HUES64 (cell line): ENCODE data around the gene SLC25A30. TPM values are rescaled to one million over a fixed set of nuclear protein-coding genes. Genes with fewer than 3 reads are reported as not detected.

Experiments
- H3K27ac ChIP-seq: 2 replicates; pipeline ENCODE4 v1.7.0; 2013; ENCODE audit warnings: low read depth, low read length, inconsistent platforms
- H3K27me3 ChIP-seq: 2 replicates; pipeline ENCODE4 v1.6.1; 2013; ENCODE audit warnings: mild to moderate bottlenecking, low read length; ENCODE audit not compliant: insufficient read depth
- H3K36me3 ChIP-seq: 2 replicates; pipeline ENCODE4 v1.6.1; 2013; ENCODE audit warnings: mild to moderate bottlenecking, low read length; ENCODE audit not compliant: insufficient read depth
- H3K4me1 ChIP-seq: 2 replicates; pipeline ENCODE4 v1.6.1; 2013; ENCODE audit warnings: mild to moderate bottlenecking, low read length, moderate library complexity; ENCODE audit not compliant: insufficient read depth
- H3K4me3 ChIP-seq: 2 replicates; pipeline ENCODE4 v1.5.1; 2013; ENCODE audit warnings: mild to moderate bottlenecking, low read length, moderate library complexity
- H3K9ac ChIP-seq: 2 replicates; pipeline ENCODE4 v1.6.1; 2013; ENCODE audit warnings: mild to moderate bottlenecking, low read depth, low read length
- H3K9me3 ChIP-seq: 2 replicates; pipeline ENCODE4 v1.6.1; 2013; ENCODE audit warnings: low read depth, low read length; ENCODE audit not compliant: insufficient read depth
- WGBS: fragments of 150-250, 120-280 bp; methylation state at CpG from one replicate; pipeline ENCODE4 v1.1.7; 2013; ENCODE audit warnings: missing lambda C conversion rate; 5-methylcytosine and 5-hydroxymethylcytosine counted together
- polyA plus RNA-seq, 2 experiments: library from polyadenylated mRNA; stranded (reverse); fragments of 50-300 nt; gene quantifications; one replicate each; pipeline ENCODE4 v1.2.3, GENCODE V29; 2013

SLC25A30 gene, protein sequence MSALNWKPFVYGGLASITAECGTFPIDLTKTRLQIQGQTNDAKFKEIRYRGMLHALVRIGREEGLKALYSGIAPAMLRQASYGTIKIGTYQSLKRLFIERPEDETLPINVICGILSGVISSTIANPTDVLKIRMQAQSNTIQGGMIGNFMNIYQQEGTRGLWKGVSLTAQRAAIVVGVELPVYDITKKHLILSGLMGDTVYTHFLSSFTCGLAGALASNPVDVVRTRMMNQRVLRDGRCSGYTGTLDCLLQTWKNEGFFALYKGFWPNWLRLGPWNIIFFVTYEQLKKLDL
- 2.5 TPM for polyA plus RNA-seq (2013, experiment 1 of 2)
- polyA plus RNA-seq (2013, experiment 2 of 2): 3.6 TPM

DNA sequence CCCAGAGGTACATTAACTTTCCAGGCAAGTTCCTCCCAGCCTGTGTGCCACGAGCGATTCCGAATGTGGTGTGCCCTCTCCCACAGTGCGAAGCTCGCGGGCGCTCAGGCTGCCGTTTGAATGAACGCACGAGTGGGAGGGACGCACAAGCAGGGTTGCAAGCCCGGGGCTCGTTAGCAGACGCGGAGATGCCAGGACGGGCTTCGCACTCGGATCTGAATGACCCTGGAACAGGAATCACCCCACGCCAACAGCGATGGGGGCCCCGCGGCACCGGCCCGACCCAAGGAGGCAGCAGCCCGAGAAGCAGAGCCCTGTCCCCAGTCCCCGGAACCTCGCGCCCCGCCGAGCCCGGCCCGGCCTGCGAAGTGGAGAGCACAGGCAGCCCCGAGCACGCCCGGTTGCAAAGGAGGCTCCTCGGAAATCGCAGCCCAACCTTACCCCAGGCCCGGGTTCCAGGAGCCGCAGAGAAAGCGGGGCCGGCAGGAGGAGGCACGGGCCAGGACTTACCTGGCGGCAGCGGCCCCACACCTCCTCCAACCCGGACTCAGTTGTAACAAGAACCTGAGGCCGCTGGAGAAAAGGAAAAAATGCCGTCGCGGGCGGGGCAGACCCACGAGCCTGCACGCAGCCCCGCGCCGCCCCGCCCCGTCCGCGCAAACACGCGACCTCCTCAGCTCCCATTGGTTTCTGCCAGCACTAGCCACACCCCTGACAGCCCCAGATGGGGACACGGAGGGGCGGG, at the start of gene SLC25A30:
Gene SLC25A30 (minus strand): TSS at position 584 of the 745 bp plus-strand sequence. CDS start 6,948 bp downstream, outside the sequence.
- under 1% methylated on average over 64 of the region's 64 CpGs for WGBS
- H3K9me3 ChIP-seq: no peaks in the 10 kb centered on the region

DNA sequence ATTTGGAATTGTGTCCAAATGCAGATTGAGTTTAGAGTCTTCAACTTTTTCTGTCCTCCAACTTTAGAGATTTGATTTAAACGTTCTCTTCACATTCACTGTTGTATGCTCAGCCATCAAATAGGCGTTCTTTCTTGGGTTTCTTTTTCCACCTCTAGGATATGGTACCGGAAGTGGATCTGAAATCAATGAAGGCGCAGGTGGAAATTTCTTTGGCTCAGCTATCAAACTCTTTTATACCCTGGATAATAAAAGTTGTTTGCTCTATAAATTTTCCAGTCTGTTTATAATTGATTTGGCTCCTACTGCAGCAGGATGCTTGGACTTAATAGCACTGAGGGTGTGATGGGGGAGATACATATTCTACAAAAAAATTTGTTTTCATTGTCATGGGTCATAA, 48.2 kb upstream of the SLC25A30 start:
- Histone ChIP-seq H3K36me3 (peaks cover 4% of the 10 kb centered on the region; the same call in 1 of the 2 replicates), H3K9me3 (no peaks in the 10 kb centered on the region), H3K4me3 (peak overlapping the region; percentile 92; the same call in 1 of the 2 replicates), H3K9ac (no peak overlapping the region), H3K27me3 (peaks cover 12% of the 10 kb centered on the region; the same call in 1 of the 2 replicates), H3K4me1 (no peaks in the 10 kb centered on the region), H3K27ac (no peak overlapping the region)
- WGBS: 94% methylated on average over 3 of the region's 4 CpGs

More for the DNA sequence above, at the start of gene SLC25A30:
- Histone ChIP-seq H3K4me1 (no peaks in the 10 kb centered on the region), H3K4me3 (peak within 1 kb of the TSS; percentile 90), H3K27me3 (peaks cover 15% of the 10 kb centered on the region), H3K36me3 (no peaks in the 10 kb centered on the region), H3K27ac (peak within 1 kb of the TSS; percentile 16; the same call in 1 of the 2 replicates), H3K9ac (peak within 1 kb of the TSS; percentile 68)

DNA sequence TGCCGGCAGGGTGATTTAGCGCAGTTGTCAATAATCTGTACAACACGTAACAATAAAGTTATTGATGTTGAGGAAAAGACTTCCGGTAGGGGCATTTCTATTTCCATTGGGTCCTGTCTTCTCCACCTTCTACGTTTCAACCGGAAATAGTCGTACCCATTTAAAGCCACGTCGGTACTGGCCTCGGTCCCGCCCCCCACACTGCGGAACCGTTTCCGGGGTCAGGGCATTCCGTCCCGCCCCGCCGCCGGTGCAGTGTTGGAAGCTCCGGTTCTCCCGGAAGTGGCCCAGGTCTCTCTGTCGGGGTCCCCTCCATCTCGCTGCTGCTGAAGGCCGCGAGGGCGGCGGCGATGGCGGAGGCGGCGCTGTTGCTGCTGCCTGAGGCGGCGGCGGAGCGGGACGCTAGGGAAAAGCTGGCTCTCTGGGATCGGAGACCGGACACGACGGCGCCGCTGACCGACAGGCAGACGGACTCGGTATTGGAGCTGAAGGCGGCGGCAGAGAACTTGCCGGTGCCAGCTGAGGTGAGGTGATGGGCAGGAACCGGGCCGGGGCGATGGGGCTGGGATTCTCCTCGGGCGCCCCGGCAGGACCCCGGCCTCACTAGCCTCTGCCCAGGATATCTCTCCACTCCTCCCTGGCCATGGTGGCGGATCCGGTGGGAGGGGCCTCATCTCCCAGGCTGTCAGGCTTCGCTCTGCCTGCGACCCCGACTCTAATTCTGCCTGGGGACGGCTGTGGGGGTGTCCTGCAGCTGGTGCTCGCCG, 46.7 kb upstream of the SLC25A30 start, which contains the start of gene COG3:
Gene COG3 (plus strand): TSS at position 253 of the 767 bp plus-strand sequence. CDS start 98 bp downstream, at position 351.
- peaks cover 22% of the 10 kb centered on the region; the same call in 1 of the 2 replicates for H3K27me3 ChIP-seq
- no peaks in the 10 kb centered on the region for H3K4me1 ChIP-seq
- peaks cover 4% of the 10 kb centered on the region; the same call in 1 of the 2 replicates for H3K36me3 ChIP-seq
- peak within 1 kb of the TSS; percentile 92 for H3K4me3 ChIP-seq
- peak within 1 kb of the TSS; percentile 93 for H3K27ac ChIP-seq
- WGBS: under 1% methylated on average over 59 of the region's 63 CpGs
- no peaks in the 10 kb centered on the region for H3K9me3 ChIP-seq
- H3K9ac ChIP-seq: peak within 1 kb of the TSS; percentile 93

DNA sequence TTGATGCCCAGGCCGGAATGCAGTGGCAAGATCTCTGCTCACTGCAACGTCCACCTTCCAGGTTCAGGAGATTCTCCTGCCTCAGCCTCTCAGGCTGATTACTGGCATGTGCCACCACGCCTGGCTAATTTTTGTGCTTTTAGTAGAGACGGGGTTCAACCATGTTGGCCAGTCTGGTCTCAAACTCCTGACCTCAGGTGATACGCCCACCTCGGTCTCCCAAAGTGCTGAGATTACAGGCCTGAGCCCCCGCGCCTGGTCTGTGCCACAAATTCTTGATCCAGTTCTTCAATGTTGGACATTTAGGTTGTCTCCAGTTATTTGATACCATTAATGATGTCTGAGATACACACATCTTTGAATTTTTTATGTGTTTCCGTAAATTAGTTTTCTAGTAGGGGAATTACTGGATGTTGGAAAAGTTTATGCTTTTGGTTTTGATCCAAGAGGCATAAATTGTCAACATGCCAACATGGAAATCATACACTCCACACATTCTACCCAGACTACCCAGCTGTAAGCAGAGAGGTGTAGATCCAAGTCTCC, 46.0 kb upstream of the SLC25A30 start:
- H3K36me3 ChIP-seq: peaks cover 4% of the 10 kb centered on the region; the same call in 1 of the 2 replicates
- peak overlapping the region; percentile 93 for H3K27ac ChIP-seq
- no peaks in the 10 kb centered on the region for H3K9me3 ChIP-seq
- H3K9ac ChIP-seq: peak overlapping the region; percentile 56; the same call in 1 of the 2 replicates
- peaks cover 22% of the 10 kb centered on the region; the same call in 1 of the 2 replicates for H3K27me3 ChIP-seq
- 90% methylated on average over 9 of the region's 9 CpGs for whole genome bisulfite sequencing
- no peaks in the 10 kb centered on the region for H3K4me1 ChIP-seq
- H3K4me3 ChIP-seq: peak overlapping the region; percentile 92

- Histone ChIP-seq H3K27ac (no peak overlapping the region), H3K4me1 (no peaks in the 10 kb centered on the region), H3K27me3 (peaks cover 10% of the 10 kb centered on the region; the same call in 1 of the 2 replicates), H3K36me3 (no peaks in the 10 kb centered on the region), H3K9me3 (peaks cover 7% of the 10 kb centered on the region; the same call in 1 of the 2 replicates), H3K4me3 (no peak overlapping the region), H3K9ac (no peak overlapping the region)
- 82% methylated on average over 2 of the region's 2 CpGs for WGBS
These were observed 38.2 kb upstream of the SLC25A30 start for GRCh38 chr13:45456196-45456972.

GRCh38 chr13:45454204-45454603, 36.0 kb upstream of the SLC25A30 start:
- Histone ChIP-seq H3K36me3 (no peaks in the 10 kb centered on the region), H3K9ac (no peak overlapping the region), H3K27ac (no peak overlapping the region), H3K27me3 (no peaks in the 10 kb centered on the region), H3K9me3 (peaks cover 7% of the 10 kb centered on the region; the same call in 1 of the 2 replicates), H3K4me1 (no peaks in the 10 kb centered on the region), H3K4me3 (no peak overlapping the region)
- 69% methylated on average over 7 of the region's 7 CpGs for WGBS

- Histone ChIP-seq H3K36me3 (no peaks in the 10 kb centered on the region), H3K27ac (no peak overlapping the region), H3K9ac (no peak overlapping the region), H3K9me3 (no peaks in the 10 kb centered on the region), H3K4me3 (no peak overlapping the region), H3K4me1 (no peaks in the 10 kb centered on the region; the same call in 1 of the 2 replicates), H3K27me3 (no peaks in the 10 kb centered on the region)
- WGBS: 94% methylated on average over 4 of the region's 4 CpGs
These were observed 33.1 kb upstream of the SLC25A30 start for GRCh38 chr13:45451282-45451681.

- Histone ChIP-seq H3K4me3 (no peak overlapping the region), H3K9me3 (no peaks in the 10 kb centered on the region), H3K9ac (no peak overlapping the region), H3K36me3 (no peaks in the 10 kb centered on the region), H3K4me1 (no peaks in the 10 kb centered on the region; the same call in 1 of the 2 replicates), H3K27me3 (no peaks in the 10 kb centered on the region), H3K27ac (no peak overlapping the region)
- WGBS: 84% methylated on average over 1 of the region's 1 CpG
These were observed 30.9 kb upstream of the SLC25A30 start for GRCh38 chr13:45448965-45449559.

DNA sequence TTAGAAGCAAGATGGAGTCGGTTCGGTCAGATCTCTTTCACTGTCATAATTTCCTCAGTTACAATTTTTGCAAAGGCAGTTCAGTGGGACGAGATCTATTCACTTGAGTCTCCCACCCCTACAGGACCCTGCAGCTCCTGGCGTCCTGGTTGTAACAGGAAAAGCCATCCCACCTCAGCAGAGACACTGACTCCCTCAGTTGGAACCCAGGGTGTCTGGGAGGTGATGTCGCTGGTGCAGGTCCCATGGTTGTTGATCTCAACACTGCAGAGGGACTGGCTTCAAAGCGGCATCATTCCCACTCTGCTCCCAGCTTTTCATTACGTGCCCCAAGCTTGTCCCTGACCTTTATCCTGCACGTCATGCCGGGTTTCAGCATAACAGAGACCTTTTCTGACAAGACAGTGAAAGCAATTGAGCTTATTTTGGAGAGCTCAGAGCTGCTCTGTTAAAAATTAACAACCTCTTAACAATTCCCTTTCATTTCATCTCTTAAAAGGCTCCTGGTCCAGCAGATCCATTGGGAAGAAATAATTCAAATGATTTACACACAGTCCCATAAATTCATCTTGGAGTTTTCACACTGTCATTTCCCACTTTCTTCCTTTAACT, 29.0 kb upstream of the SLC25A30 start:
- Histone ChIP-seq H3K4me3 (no peak overlapping the region), H3K27me3 (no peaks in the 10 kb centered on the region), H3K27ac (no peak overlapping the region), H3K9ac (no peak overlapping the region), H3K4me1 (no peaks in the 10 kb centered on the region; the same call in 1 of the 2 replicates), H3K9me3 (no peaks in the 10 kb centered on the region), H3K36me3 (no peaks in the 10 kb centered on the region)
- WGBS: 65% methylated on average over 9 of the region's 9 CpGs
